C4-2B (cell line): Measurements from ENCODE around the gene CIAO2B.

Experiments used
- ZFX ChIP-seq: fragments of 450-650 bp; IDR thresholded peaks from 2 replicates; pipeline ENCODE4 v1.6.1; 2017
- TF ChIP-seq, protein P1 (sequence below): fragments of 450-650 bp; conservative IDR thresholded peaks from 2 replicates; pipeline ENCODE4 v1.5.1; 2017; ENCODE audit warnings: mild to moderate bottlenecking

- TF ChIP-seq, protein P1, sequence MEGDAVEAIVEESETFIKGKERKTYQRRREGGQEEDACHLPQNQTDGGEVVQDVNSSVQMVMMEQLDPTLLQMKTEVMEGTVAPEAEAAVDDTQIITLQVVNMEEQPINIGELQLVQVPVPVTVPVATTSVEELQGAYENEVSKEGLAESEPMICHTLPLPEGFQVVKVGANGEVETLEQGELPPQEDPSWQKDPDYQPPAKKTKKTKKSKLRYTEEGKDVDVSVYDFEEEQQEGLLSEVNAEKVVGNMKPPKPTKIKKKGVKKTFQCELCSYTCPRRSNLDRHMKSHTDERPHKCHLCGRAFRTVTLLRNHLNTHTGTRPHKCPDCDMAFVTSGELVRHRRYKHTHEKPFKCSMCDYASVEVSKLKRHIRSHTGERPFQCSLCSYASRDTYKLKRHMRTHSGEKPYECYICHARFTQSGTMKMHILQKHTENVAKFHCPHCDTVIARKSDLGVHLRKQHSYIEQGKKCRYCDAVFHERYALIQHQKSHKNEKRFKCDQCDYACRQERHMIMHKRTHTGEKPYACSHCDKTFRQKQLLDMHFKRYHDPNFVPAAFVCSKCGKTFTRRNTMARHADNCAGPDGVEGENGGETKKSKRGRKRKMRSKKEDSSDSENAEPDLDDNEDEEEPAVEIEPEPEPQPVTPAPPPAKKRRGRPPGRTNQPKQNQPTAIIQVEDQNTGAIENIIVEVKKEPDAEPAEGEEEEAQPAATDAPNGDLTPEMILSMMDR = no peak
- no peak for TF ChIP-seq ZFX
Measured at GRCh38 chr16:66886914-66887313, 47.3 kb downstream of the CIAO2B start.
